ENCODE results near the gene ASCL5.

The ASCL5 gene

GRCh38 chr1:201085902-201086735 is 40.9 kb downstream of the ASCL5 start:
- peak; percentile 72 for DNase-seq (ENCODE audit: low spot score)

GRCh38 chr1:201084295-201084694 is 42.7 kb downstream of the ASCL5 start:
- DNase-seq (ENCODE audit: low spot score) = no peak

- no peak for DNase-seq (ENCODE audit: low spot score)
Measured at GRCh38 chr1:201083741-201084140, 43.2 kb downstream of the ASCL5 start.

GRCh38 chr1:201080135-201080534 is 46.8 kb downstream of the ASCL5 start:
- no peak for DNase-seq (ENCODE audit: low spot score)

GRCh38 chr1:201077736-201078135 is 49.2 kb downstream of the ASCL5 start:
- no peak for DNase-seq (ENCODE audit: low spot score)

- no peak for DNase-seq (ENCODE audit: low spot score)
Measured at GRCh38 chr1:201077116-201077515, 49.9 kb downstream of the ASCL5 start.

- DNase-seq (ENCODE audit: low spot score) = no peak
Measured at GRCh38 chr1:201076092-201076491, 50.9 kb downstream of the ASCL5 start.

- no peak for DNase-seq (ENCODE audit: low spot score)
Measured at GRCh38 chr1:201074018-201074417, 53.0 kb downstream of the ASCL5 start.

GRCh38 chr1:201072922-201073321 is 54.1 kb downstream of the ASCL5 start:
- no peak for DNase-seq (ENCODE audit: low spot score)

GRCh38 chr1:201072149-201072548 is 54.8 kb downstream of the ASCL5 start:
- no peak for DNase-seq (ENCODE audit: low spot score)

GRCh38 chr1:201069636-201070035 is 57.3 kb downstream of the ASCL5 start:
- no peak for DNase-seq (ENCODE audit: low spot score)

GRCh38 chr1:201068976-201069375 is 58.0 kb downstream of the ASCL5 start:
- DNase-seq (ENCODE audit: low spot score) = no peak

GRCh38 chr1:201066986-201067385 is 60.0 kb downstream of the ASCL5 start:
- DNase-seq (ENCODE audit: low spot score) = no peak

- DNase-seq (ENCODE audit: low spot score) = no peak
Measured at GRCh38 chr1:201065686-201066085, 61.3 kb downstream of the ASCL5 start.

- no peak for DNase-seq (ENCODE audit: low spot score)
Measured at GRCh38 chr1:201064806-201065205, 62.2 kb downstream of the ASCL5 start.

Data from ecto neural progenitor cell (in vitro differentiated cells).